ENCODE measurements around the gene ALKBH3. TPM values are rescaled to one million over a fixed set of nuclear protein-coding genes. Genes with fewer than 3 reads are reported as not detected.

Gene ALKBH3
- polyA plus RNA-seq, 1 of the 3 experiments (the other 2 are of a cell fraction) = 27.0 TPM

- TF ChIP-seq REST (IDR thresholded peaks at IDR 0.05; ENCODE audit: low read depth, low read length) (no peak), SIN3A (IDR thresholded peaks at IDR 0.05; ENCODE audit: borderline replicate concordance, low read depth, low read length) (no peak), SMC3 (IDR thresholded peaks at IDR 0.05; ENCODE audit: low read depth, low read length) (no peak), USF1 (IDR thresholded peaks at IDR 0.05; ENCODE audit: borderline replicate concordance, low read depth) (no peak), MXI1 (IDR thresholded peaks at IDR 0.05; ENCODE audit: low read depth, low read length) (no peak)
Measured at GRCh38 chr11:43901551-43901950, 20.9 kb downstream of the ALKBH3 start (continued).

- Histone ChIP-seq H3K9me2 (no peaks in the 10 kb centered on the region), H3K4me3 (ENCODE audit: low read depth in 2 of 2, low read length in 1 of 2) (no peak overlapping the region), H3K27ac (ENCODE audit: low read depth in 2 of 2, low read length in 1 of 2) (peak overlapping the region in 1 of 2 experiments; percentile 100; a peak in 2 of 4 replicates), H3K4me2 (no peak overlapping the region), H3K79me2 (ENCODE audit: insufficient read depth) (no peaks in the 10 kb centered on the region), H3K9ac (no peak overlapping the region), H4K20me1 (ENCODE audit: insufficient read depth) (no peaks in the 10 kb centered on the region), H3K27me3 (ENCODE audit: insufficient read depth) (no peaks in the 10 kb centered on the region), H3F3A (replicated peaks; ENCODE audit: insufficient read depth) (no peaks in the 10 kb centered on the region), H2AFZ (ENCODE audit: low read depth) (no peak overlapping the region), H3K9me3 (no peaks in the 10 kb centered on the region), H3K36me3 (replicated peaks in 1 of 2; ENCODE audit: control insufficient read depth in 1 of 2, insufficient read depth in 2 of 2, low read length in 1 of 2) (peaks cover 40 to 54% of the 10 kb centered on the region in 2 experiments), H3K4me1 (ENCODE audit: control insufficient read depth in 1 of 2, insufficient read depth in 2 of 2, low read depth in 1 of 2, low read length in 1 of 2) (peaks cover 0 to 41% of the 10 kb centered on the region in 2 experiments; a peak in 2 of 4 replicates)
- CTCF ChIA-PET = interaction anchor here (1.3 to 9.2 kb wide), 6 partner anchors 9 to 42 kb away, joined by 5 to 90 read pairs (median 14); partner anchors contain the start of gene C11orf96
- POLR2A ChIA-PET = interaction anchor here (0.7 to 4.5 kb wide), 6 partner anchors 11 to 85 kb away, joined by 3 to 47 read pairs (median 8); partner anchors contain the start of gene C11orf96
- TF ChIP-seq USF2 (IDR thresholded peaks at IDR 0.05; ENCODE audit: borderline replicate concordance, low read depth, low read length) (no peak), TEAD4 (IDR thresholded peaks at IDR 0.05; ENCODE audit: borderline replicate concordance, insufficient read depth) (no peak), CHD2 (IDR thresholded peaks at IDR 0.05; ENCODE audit: low read length, partially characterized antibody) (no peak), USF1 (IDR thresholded peaks at IDR 0.05; ENCODE audit: borderline replicate concordance, low read depth) (no peak), NFIC (IDR thresholded peaks at IDR 0.05; ENCODE audit: borderline replicate concordance) (no peak), FOXM1 (IDR thresholded peaks at IDR 0.05; ENCODE audit: low read depth) (no peak), POLR2AphosphoS5 (IDR thresholded peaks at IDR 0.05; ENCODE audit: low read depth, low read length) (no peak), SMC3 (IDR thresholded peaks at IDR 0.05; ENCODE audit: low read depth, low read length) (no peak), MXI1 (IDR thresholded peaks at IDR 0.05; ENCODE audit: low read depth, low read length) (no peak)
- 88% methylated on average over 2 of the region's 2 CpGs for WGBS (ENCODE audit: low lambda C conversion rate)
- DNase-seq = no peak
Measured at GRCh38 chr11:43903078-43903477, 22.4 kb downstream of the ALKBH3 start.

Measured in SK-N-SH (cell line).